SK-N-SH (cell line): ENCODE data around the gene STRN. TPM values are rescaled to one million over a fixed set of nuclear protein-coding genes. Genes with fewer than 3 reads are reported as not detected.

Experiments used
- CTCF ChIA-PET: fragments of 300-600, 350-600 bp; formaldehyde crosslinking; extraction: SDS; loops from one replicate; lab custom pipeline; 2021; lab: Yijun Ruan, JAX
- POLR2A ChIA-PET: fragments of 350-600 bp; sonication (Branson Sonifier 250); formaldehyde crosslinking; extraction: SDS; loops from one replicate; lab custom pipeline; 2020; ENCODE audit warnings: antibody characterized with exemption, inconsistent platforms; lab: Yijun Ruan, JAX
- DNase-seq: peaks from one replicate; pipeline ENCODE4 v3.0.0; 2012
- H2AFZ ChIP-seq: fragments of 200-600 bp; sonication (generic); 2 replicates; pipeline ENCODE4 v1.8.1; 2016; ENCODE audit warnings: antibody characterized with exemption, mild to moderate bottlenecking, low read depth
- H3F3A ChIP-seq: fragments of 200-600 bp; sonication (generic); replicated peaks from 2 replicates; pipeline ENCODE3; 2016; ENCODE audit warnings: antibody characterized with exemption, mild to moderate bottlenecking; ENCODE audit not compliant: insufficient read depth
- H3K27ac ChIP-seq, 2 experiments: fragments of 200-500 bp in 1 of 2; fragments of 200-600 bp in 1 of 2; sonication (Bioruptor generic) in 1 of 2; sonication (generic), shearing (Covaris generic) in 1 of 2; 2 replicates each; pipeline versions ENCODE4 v1.5.1 to v1.6.1; 2014 to 2016; ENCODE audit warnings: low read depth in 2 of 2, inconsistent platforms in 1 of 2, low read length in 1 of 2, mild to moderate bottlenecking in 1 of 2, mixed read lengths in 1 of 2
- H3K27me3 ChIP-seq: fragments of 200-600 bp; sonication (generic), shearing (Covaris generic); 2 replicates; pipeline ENCODE4 v1.6.1; 2016; ENCODE audit warnings: mixed run types; ENCODE audit not compliant: insufficient read depth
- H3K36me3 ChIP-seq, 2 experiments: fragments of 200-500 bp in 1 of 2; fragments of 200-600 bp in 1 of 2; sonication (Bioruptor generic) in 1 of 2; sonication (generic) in 1 of 2; replicated peaks in 1 of 2; 2 replicates each; pipeline versions ENCODE3 to v1.5.1; 2014 to 2016; ENCODE audit warnings: low read length in 1 of 2, mild to moderate bottlenecking in 1 of 2; ENCODE audit not compliant: insufficient read depth in 2 of 2, control insufficient read depth in 1 of 2
- H3K4me1 ChIP-seq, 2 experiments: fragments of 200-500 bp in 1 of 2; fragments of 200-600 bp in 1 of 2; sonication (Bioruptor generic) in 1 of 2; sonication (generic), shearing (Covaris generic) in 1 of 2; 2 replicates each; pipeline versions ENCODE4 v1.5.1 to v1.6.1; 2014 to 2016; ENCODE audit warnings: low read depth in 1 of 2, low read length in 1 of 2, mixed run types in 1 of 2; ENCODE audit not compliant: insufficient read depth in 2 of 2, control insufficient read depth in 1 of 2
- H3K4me2 ChIP-seq: fragments of 200-600 bp; sonication (generic), shearing (Covaris generic); 2 replicates; pipeline ENCODE4 v1.6.1; 2017; ENCODE audit warnings: mixed run types
- H3K4me3 ChIP-seq, 2 experiments: fragments of 200-500 bp in 1 of 2; fragments of 200-600 bp in 1 of 2; sonication (Bioruptor generic) in 1 of 2; sonication (generic), shearing (Covaris generic) in 1 of 2; 2 replicates each; pipeline versions ENCODE4 v1.5.1 to v1.8.1; 2014 to 2016; ENCODE audit warnings: low read depth in 2 of 2, inconsistent platforms in 1 of 2, low read length in 1 of 2, mild to moderate bottlenecking in 1 of 2, mixed read lengths in 1 of 2, moderate library complexity in 1 of 2
- H3K79me2 ChIP-seq: fragments of 200-600 bp; sonication (generic); 2 replicates; pipeline ENCODE4 v1.8.1; 2017; ENCODE audit warnings: mild to moderate bottlenecking; ENCODE audit not compliant: insufficient read depth
- H3K9ac ChIP-seq: fragments of 200-600 bp; sonication (generic); 2 replicates; pipeline ENCODE4 v1.6.1; 2017; ENCODE audit warnings: mixed run types
- H3K9me2 ChIP-seq: fragments of 200-600 bp; sonication (generic); 2 replicates; pipeline ENCODE4 v1.6.1; 2017; ENCODE audit warnings: mixed run types
- H3K9me3 ChIP-seq: fragments of 200-600 bp; sonication (generic); 2 replicates; pipeline ENCODE4 v1.6.1; 2017; ENCODE audit warnings: mixed run types, mild to moderate bottlenecking, moderate library complexity
- H4K20me1 ChIP-seq: fragments of 200-600 bp; sonication (generic); 2 replicates; pipeline ENCODE4 v1.6.1; 2017; ENCODE audit warnings: mild to moderate bottlenecking, mixed run types; ENCODE audit not compliant: insufficient read depth
- CHD2 ChIP-seq: fragments of 150-350 bp; IDR thresholded peaks from 2 replicates; pipeline ENCODE4 v1.6.1; 2018; ENCODE audit warnings: low read length; ENCODE audit not compliant: partially characterized antibody
- EP300 ChIP-seq, 2 experiments: IDR thresholded peaks; 2 replicates each; pipeline versions ENCODE4 v1.4.0 to v1.6.1; 2012; ENCODE audit warnings: borderline replicate concordance in 1 of 2, low read depth in 1 of 2, low read length in 1 of 2
- FOSL2 ChIP-seq: IDR thresholded peaks from 2 replicates; pipeline ENCODE4 v1.4.0; 2012; ENCODE audit warnings: low read depth, mild to moderate bottlenecking, moderate library complexity, borderline replicate concordance
- FOXJ3 ChIP-seq: sonication (generic); formaldehyde crosslinking; IDR thresholded peaks from 2 replicates; pipeline ENCODE4 v1.5.1; 2020; ENCODE audit warnings: mild to moderate bottlenecking, missing genetic modification reagents
- GABPA ChIP-seq: IDR thresholded peaks from 2 replicates; pipeline ENCODE4 v1.4.0; 2012; ENCODE audit warnings: low read depth, mild to moderate bottlenecking
- NRF1 ChIP-seq: IDR thresholded peaks from 2 replicates; pipeline ENCODE4 v1.6.1; 2012; ENCODE audit warnings: low read depth, mild to moderate bottlenecking, low read length
- RFX5 ChIP-seq: IDR thresholded peaks from 2 replicates; pipeline ENCODE4 v1.6.1; 2012; ENCODE audit warnings: mild to moderate bottlenecking, improper control_type of control experiment, low read length
- TAF1 ChIP-seq: IDR thresholded peaks from 2 replicates; pipeline ENCODE4 v1.6.1; 2012; ENCODE audit warnings: low read depth, mild to moderate bottlenecking, low read length, moderate library complexity, borderline replicate concordance
- WGBS: methylation state at CpG from one replicate; pipeline ENCODE4 v1.1.6; 2017; ENCODE audit warnings: low lambda C conversion rate; 5-methylcytosine and 5-hydroxymethylcytosine counted together
- polyA plus RNA-seq, 3 experiments: library from polyadenylated mRNA; depleted of rRNA; stranded (reverse); fragments of >200 nt; gene quantifications; 2 replicates each; pipeline ENCODE4 v1.2.3, GENCODE V29; 2012
- TF ChIP-seq, protein P1 (sequence below): IDR thresholded peaks from 2 replicates; pipeline ENCODE4; 2012
- TF ChIP-seq, protein P2 (sequence below): IDR thresholded peaks from 2 replicates; pipeline ENCODE4 v1.4.0; 2012; ENCODE audit warnings: low read depth, borderline replicate concordance

Gene STRN
- polyA plus RNA-seq, 1 of the 3 experiments (the other 2 are of a cell fraction) = 4.8 TPM

DNA sequence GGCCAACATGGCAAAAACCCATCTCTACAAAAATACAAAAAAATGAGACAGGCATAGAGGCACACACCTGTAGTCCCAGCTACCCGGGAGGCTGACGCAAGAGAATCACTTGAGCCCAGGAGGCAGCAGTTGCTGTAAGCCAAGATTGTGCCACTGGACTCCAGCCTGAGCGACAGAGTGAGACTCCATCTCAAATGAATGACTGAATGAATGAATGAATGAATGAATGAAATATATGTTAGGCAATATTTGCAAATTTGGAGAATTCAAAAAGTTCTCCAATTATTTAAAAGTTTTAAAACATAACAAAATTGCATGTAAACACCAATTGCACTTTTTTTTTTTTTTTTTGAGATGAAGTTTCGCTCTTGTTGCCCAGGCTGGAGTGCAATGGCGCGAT, 61.7 kb downstream of the STRN start:
- Histone ChIP-seq H3K9me3 (no peaks in the 10 kb centered on the region), H3K27me3 (no peaks in the 10 kb centered on the region), H3K9me2 (no peaks in the 10 kb centered on the region), H3K4me1 (no peaks in the 10 kb centered on the region), H3K79me2 (no peaks in the 10 kb centered on the region; the same call in 1 of the 2 replicates), H3F3A (no peaks in the 10 kb centered on the region), H3K9ac (no peak overlapping the region), H2AFZ (no peak overlapping the region), H3K4me3 (no peak overlapping the region), H4K20me1 (no peaks in the 10 kb centered on the region), H3K36me3 (peaks cover 4 to 44% of the 10 kb centered on the region in 2 experiments), H3K4me2 (no peak overlapping the region), H3K27ac (no peak overlapping the region)
- CTCF ChIA-PET = interaction anchor here (1.1 kb wide), 1 partner anchor 119 kb away, joined by 3 read pairs; no protein-coding TSS in a partner anchor
- POLR2A ChIA-PET = no interaction called here
- 81% methylated on average over 6 of the region's 6 CpGs for WGBS
- TF ChIP-seq NRF1 = no peak
- no peak for TF ChIP-seq CHD2
- TF ChIP-seq TAF1 = no peak
- TF ChIP-seq, protein P1, sequence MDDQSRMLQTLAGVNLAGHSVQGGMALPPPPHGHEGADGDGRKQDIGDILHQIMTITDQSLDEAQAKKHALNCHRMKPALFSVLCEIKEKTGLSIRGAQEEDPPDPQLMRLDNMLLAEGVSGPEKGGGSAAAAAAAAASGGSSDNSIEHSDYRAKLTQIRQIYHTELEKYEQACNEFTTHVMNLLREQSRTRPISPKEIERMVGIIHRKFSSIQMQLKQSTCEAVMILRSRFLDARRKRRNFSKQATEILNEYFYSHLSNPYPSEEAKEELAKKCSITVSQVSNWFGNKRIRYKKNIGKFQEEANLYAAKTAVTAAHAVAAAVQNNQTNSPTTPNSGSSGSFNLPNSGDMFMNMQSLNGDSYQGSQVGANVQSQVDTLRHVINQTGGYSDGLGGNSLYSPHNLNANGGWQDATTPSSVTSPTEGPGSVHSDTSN = no peak
- TF ChIP-seq GABPA = no peak
- TF ChIP-seq FOSL2 = no peak
- no peak for TF ChIP-seq EP300 (IDR thresholded peaks at IDR 0.05; ENCODE audit: borderline replicate concordance in 1 of 2, low read depth in 1 of 2, low read length in 1 of 2)
- TF ChIP-seq FOXJ3 (CRISPR knock-in tag) = no peak
- no peak for TF ChIP-seq RFX5
- no peak for DNase-seq

DNA sequence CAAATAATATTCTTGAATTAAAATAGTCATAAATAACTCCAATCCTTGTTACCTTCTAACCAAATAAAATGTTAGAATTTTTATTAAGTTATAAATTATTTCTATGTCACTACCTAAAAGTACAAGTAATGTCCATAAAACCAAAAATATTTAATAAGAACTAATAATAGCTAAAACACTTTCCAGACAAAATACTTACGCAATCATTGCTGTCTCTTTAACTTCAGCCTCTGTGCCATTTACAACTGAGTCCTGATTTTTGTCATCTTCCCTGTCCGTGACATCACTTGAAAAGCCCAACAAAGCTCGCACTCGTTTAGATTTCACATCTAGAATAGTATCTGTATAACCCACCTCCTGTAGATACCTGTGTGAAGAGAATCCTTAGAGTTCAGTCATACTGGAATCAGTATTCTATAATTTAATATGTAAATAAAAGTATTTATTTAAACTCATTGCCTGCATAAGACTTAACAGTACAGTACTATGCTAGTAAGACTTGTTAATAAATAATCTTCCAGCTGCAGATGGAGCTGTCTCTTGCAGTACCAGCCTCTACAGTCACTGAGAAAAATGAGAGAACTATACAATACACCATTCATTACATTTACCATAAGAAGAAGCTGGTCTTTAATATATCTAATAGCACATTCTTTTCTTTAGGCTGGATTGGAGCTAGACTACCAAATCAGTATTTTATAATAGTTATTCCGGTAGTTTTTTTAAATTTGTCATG, 63.8 kb downstream of the STRN start:
- no peak overlapping the region for H2AFZ ChIP-seq
- CTCF ChIA-PET = interaction anchor here (0.8 to 1.7 kb wide), 5 partner anchors 10 to 123 kb away, joined by 3 to 4 read pairs (median 4); partner anchors contain the start of gene STRN

More for the DNA sequence above, 63.8 kb downstream of the STRN start:
- no peaks in the 10 kb centered on the region for H3K79me2 ChIP-seq
- H3K4me2 ChIP-seq = no peak overlapping the region
- DNase-seq = no peak
- no peaks in the 10 kb centered on the region for H3K27me3 ChIP-seq
- POLR2A ChIA-PET = no interaction called here
- H3K9me3 ChIP-seq = no peaks in the 10 kb centered on the region
- no peaks in the 10 kb centered on the region for H4K20me1 ChIP-seq
- no peaks in the 10 kb centered on the region for H3K4me1 ChIP-seq
- no peaks in the 10 kb centered on the region for H3F3A ChIP-seq
- H3K4me3 ChIP-seq = no peak overlapping the region
- H3K36me3 ChIP-seq = peaks cover 7 to 52% of the 10 kb centered on the region in 2 experiments
- TF ChIP-seq, protein P2, sequence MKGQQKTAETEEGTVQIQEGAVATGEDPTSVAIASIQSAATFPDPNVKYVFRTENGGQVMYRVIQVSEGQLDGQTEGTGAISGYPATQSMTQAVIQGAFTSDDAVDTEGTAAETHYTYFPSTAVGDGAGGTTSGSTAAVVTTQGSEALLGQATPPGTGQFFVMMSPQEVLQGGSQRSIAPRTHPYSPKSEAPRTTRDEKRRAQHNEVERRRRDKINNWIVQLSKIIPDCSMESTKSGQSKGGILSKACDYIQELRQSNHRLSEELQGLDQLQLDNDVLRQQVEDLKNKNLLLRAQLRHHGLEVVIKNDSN = no peak
- H3K9me2 ChIP-seq = no peaks in the 10 kb centered on the region
- WGBS = 92% methylated on average over 5 of the region's 5 CpGs
- H3K9ac ChIP-seq = no peak overlapping the region
- H3K27ac ChIP-seq = no peak overlapping the region
